ENCODE measurements around the gene ADCK1. TPM values are rescaled to one million over a fixed set of nuclear protein-coding genes. Genes with fewer than 3 reads are reported as not detected.

Gene ADCK1
- total RNA-seq, 1 experiment from 2014 or later: 8.8 TPM

GRCh38 chr14:77909911-77910310 is 110.0 kb downstream of the ADCK1 start:
- POLR2A ChIA-PET: no interaction called here

GRCh38 chr14:77910506-77910905 is 110.6 kb downstream of the ADCK1 start:
- Mint-ChIP-seq H3K27ac (ENCODE audit: unreplicated experiment) (no peak overlapping the region), H3K27me3 (ENCODE audit: insufficient read depth, unreplicated experiment) (no peaks in the 10 kb centered on the region), H3K4me1 (ENCODE audit: low read depth, unreplicated experiment) (no peaks in the 10 kb centered on the region), H3K36me3 (ENCODE audit: insufficient read depth, unreplicated experiment) (no peaks in the 10 kb centered on the region), H3K4me3 (ENCODE audit: unreplicated experiment) (no peak overlapping the region), H3K9me3 (ENCODE audit: unreplicated experiment) (no peaks in the 10 kb centered on the region)
- TF ChIP-seq CTCF (IDR thresholded peaks at IDR 0.05; ENCODE audit: insufficient read depth in 1 of 2, low read depth in 1 of 2, low read length in 1 of 2, severe bottlenecking in 1 of 2, unreplicated experiment in 1 of 2): no peak
- intact Hi-C loops (cut with micrococcal nuclease; ENCODE audit: unreplicated experiment): no loop called here
- Histone ChIP-seq H3K36me3 (ENCODE audit: control insufficient read depth, insufficient read depth, low read length) (no peaks in the 10 kb centered on the region), H3K9me3 (no peaks in the 10 kb centered on the region), H3K4me1 (no peaks in the 10 kb centered on the region), H3K4me3 (ENCODE audit: low read depth, low read length) (no peak overlapping the region), H3K27me3 (replicated peaks; ENCODE audit: control insufficient read depth, insufficient read depth, low read length) (no peaks in the 10 kb centered on the region)
- DNase-seq: no peak
- no TSS peak for BruUV-seq (replicated peaks)
- ChIA-PET POLR2A (no interaction called here), CTCF (no interaction called here)

More at GRCh38 chr14:77909911-77910310, 110.0 kb downstream of the ADCK1 start:
- H3K27ac Mint-ChIP-seq (ENCODE audit: unreplicated experiment): no peak overlapping the region
- TF ChIP-seq CTCF (IDR thresholded peaks at IDR 0.05; ENCODE audit: insufficient read depth in 1 of 2, low read depth in 1 of 2, low read length in 1 of 2, severe bottlenecking in 1 of 2, unreplicated experiment in 1 of 2): no peak
- H3K36me3 Mint-ChIP-seq (ENCODE audit: insufficient read depth, unreplicated experiment): no peaks in the 10 kb centered on the region
- CTCF ChIA-PET: no interaction called here
- Histone ChIP-seq H3K36me3 (ENCODE audit: control insufficient read depth, insufficient read depth, low read length) (no peaks in the 10 kb centered on the region), H3K27me3 (replicated peaks; ENCODE audit: control insufficient read depth, insufficient read depth, low read length) (no peaks in the 10 kb centered on the region), H3K4me3 (ENCODE audit: low read depth, low read length) (no peak overlapping the region), H3K9me3 (no peaks in the 10 kb centered on the region), H3K4me1 (no peaks in the 10 kb centered on the region)
- H3K4me1 Mint-ChIP-seq (ENCODE audit: low read depth, unreplicated experiment): no peaks in the 10 kb centered on the region
- BruUV-seq (replicated peaks): no TSS peak
- no peak for DNase-seq
- intact Hi-C loops (cut with micrococcal nuclease; ENCODE audit: unreplicated experiment): no loop called here
- no peaks in the 10 kb centered on the region for H3K9me3 Mint-ChIP-seq (ENCODE audit: unreplicated experiment)
- no peak overlapping the region for H3K4me3 Mint-ChIP-seq (ENCODE audit: unreplicated experiment)
- H3K27me3 Mint-ChIP-seq (ENCODE audit: insufficient read depth, unreplicated experiment): no peaks in the 10 kb centered on the region

- Histone ChIP-seq H3K36me3 (ENCODE audit: control insufficient read depth, insufficient read depth, low read length) (no peaks in the 10 kb centered on the region), H3K4me3 (ENCODE audit: low read depth, low read length) (no peak overlapping the region), H3K27me3 (replicated peaks; ENCODE audit: control insufficient read depth, insufficient read depth, low read length) (no peaks in the 10 kb centered on the region), H3K4me1 (no peaks in the 10 kb centered on the region), H3K9me3 (no peaks in the 10 kb centered on the region)
- Mint-ChIP-seq H3K36me3 (ENCODE audit: insufficient read depth, unreplicated experiment) (no peaks in the 10 kb centered on the region), H3K4me1 (ENCODE audit: low read depth, unreplicated experiment) (no peaks in the 10 kb centered on the region), H3K27ac (ENCODE audit: unreplicated experiment) (no peak overlapping the region), H3K9me3 (ENCODE audit: unreplicated experiment) (no peaks in the 10 kb centered on the region), H3K27me3 (ENCODE audit: insufficient read depth, unreplicated experiment) (no peaks in the 10 kb centered on the region), H3K4me3 (ENCODE audit: unreplicated experiment) (no peak overlapping the region)
- no TSS peak for BruUV-seq (replicated peaks)
- TF ChIP-seq CTCF (IDR thresholded peaks at IDR 0.05; ENCODE audit: insufficient read depth in 1 of 2, low read depth in 1 of 2, low read length in 1 of 2, severe bottlenecking in 1 of 2, unreplicated experiment in 1 of 2): no peak
- DNase-seq: no peak
- ChIA-PET POLR2A (no interaction called here), CTCF (no interaction called here)
- intact Hi-C loops (cut with micrococcal nuclease; ENCODE audit: unreplicated experiment): no loop called here
These were observed 111.4 kb downstream of the ADCK1 start for GRCh38 chr14:77911356-77911755.
